Psoas muscle (tissue), 8 donors: ENCODE results near the gene GPR68. TPM values are rescaled to one million over a fixed set of nuclear protein-coding genes. Genes with fewer than 3 reads are reported as not detected.

Experiments
- ATAC-seq, 4 donors: fragments of 200-7000 bp; cut with Tn5 transposase; one replicate each; pipeline ENCODE4 v1.9.1; 2020; ENCODE audit warnings: moderate library complexity in 3 of 4, mild to moderate bottlenecking in 2 of 4
- DNase-seq, 2 donors: peaks; one replicate each; pipeline ENCODE4 v3.0.0-alpha.2; 2020
- H3K27ac ChIP-seq: fragments of 200-600 bp; one replicate; pipeline ENCODE4 v1.8.0; 2022
- H3K27me3 ChIP-seq, 3 donors: fragments of 200-600 bp in 1 of 3; one replicate each; pipeline versions ENCODE4 v1.6.1 to v1.8.0; 2013 to 2022; ENCODE audit warnings: low read length in 2 of 3, mild to moderate bottlenecking in 2 of 3, moderate library complexity in 1 of 3; ENCODE audit not compliant: insufficient read depth in 3 of 3
- H3K36me3 ChIP-seq, 2 donors: fragments of 200-600 bp in 1 of 2; one replicate each; pipeline versions ENCODE4 v1.6.1 to v1.8.0; 2013 to 2022; ENCODE audit warnings: low read depth in 1 of 2, mild to moderate bottlenecking in 1 of 2, moderate library complexity in 1 of 2; ENCODE audit not compliant: insufficient read depth in 1 of 2
- H3K4me1 ChIP-seq: fragments of 200-600 bp; one replicate; pipeline ENCODE4 v1.8.0; 2022
- H3K4me3 ChIP-seq: fragments of 200-600 bp; one replicate; pipeline ENCODE4 v1.8.0; 2022; ENCODE audit warnings: mild to moderate bottlenecking
- H3K9me3 ChIP-seq: fragments of 200-600 bp; one replicate; pipeline ENCODE4 v1.8.0; 2022
- CTCF ChIP-seq: fragments of 200-600 bp; IDR thresholded peaks from one replicate; pipeline ENCODE4 v1.8.0; 2022; ENCODE audit warnings: antibody characterized with exemption
- WGBS, 3 donors: extraction: QIAGEN DNeasy Blood & Tissue Kit; methylation state at CpG; one replicate each; pipeline versions ENCODE4 v1.1.6 to v1.1.7; 2013; 5-methylcytosine and 5-hydroxymethylcytosine counted together
- intact Hi-C, 2 donors: fragments of 100-400 bp; cut with DNase I; formaldehyde crosslinking; loops; one replicate each; pipeline versions ENCODE4 v1.11.0 to v1.14.2; 2022
- polyA plus RNA-seq, 3 donors: library from polyadenylated mRNA; stranded (reverse); fragments of 200-250 nt; gene quantifications; one replicate each; pipeline ENCODE4 v1.2.3, GENCODE V29; 2013
- total RNA-seq, 4 donors: library from RNA; stranded (reverse); fragmentation: NEBNext Ultra II Directional in 2 of 4; extraction: Animal tissue kit (Norgen Biotek cat#: 25700) in 2 of 4; gene quantifications; one replicate each; pipeline versions ENCODE4 v1.2.1 to v1.2.4, GENCODE V29; 2021 to 2023
- donor health status: healthy with polysubstance abuse.
- donor health status: DM: no; HTN: no; CAD: no; lungs with moderate emphysema.
- donor health status: Bipolar disorder and iron deficiency.
- donor health status: healthy.
- donor health status: DM: yes; HTN: yes; CAD: no.
- donor health status: DM: no; HTN: no; CAD: no.
- donor health status: DM: no; HTN: no; CAD: no.
- donor health status: DM: yes; HTN: yes; CAD: no.

Gene GPR68
- total and polyA plus RNA-seq, 7 donors, result 0.03 to 0.27 (median 0.16) TPM; not detected in 1

GRCh38 chr14:91225025-91225424 lies 19.5 kb downstream of the GPR68 start:
- intact Hi-C loops, result no loop called here

DNA sequence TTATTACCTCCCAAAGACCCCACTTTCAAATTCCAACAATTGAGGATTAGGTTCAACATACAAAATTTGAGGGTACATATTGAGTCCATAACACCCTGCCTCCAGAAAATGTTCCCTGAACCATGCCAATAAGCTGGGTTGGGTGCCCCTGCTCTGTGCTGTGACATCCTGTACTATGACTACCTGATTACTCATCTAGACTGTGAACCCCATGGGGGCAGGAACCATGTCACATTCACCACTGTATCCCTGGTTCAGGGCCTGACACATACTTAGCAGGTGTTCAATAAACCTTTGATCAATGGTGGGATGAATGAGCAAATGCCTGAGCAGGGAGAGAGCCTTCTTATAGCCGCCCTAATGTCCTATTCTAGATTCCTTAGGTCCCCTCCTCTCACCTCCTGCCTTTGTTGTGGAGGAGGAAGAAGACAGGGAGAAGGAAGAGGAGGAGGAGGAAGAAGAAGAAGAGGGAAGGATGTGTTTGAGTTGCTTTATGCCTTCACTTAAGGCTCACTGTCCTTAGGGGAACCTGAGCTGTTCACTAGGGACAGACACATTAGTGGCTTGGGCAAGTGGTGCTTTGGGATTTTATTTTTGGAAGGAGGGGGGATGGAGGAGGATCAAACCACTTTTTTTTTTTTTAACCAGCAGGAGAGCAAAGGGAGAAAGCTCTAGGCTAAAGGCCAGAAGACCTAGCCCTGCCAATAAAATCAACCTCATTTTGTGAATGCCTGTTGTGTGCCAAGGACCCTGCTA lies 21.3 kb downstream of the GPR68 start:
- DNase-seq (no peak), ATAC-seq (peak in 3 of 4 donors; percentile 31 to 42 (median 38))
- no peaks in the 10 kb centered on the region for H3K9me3 ChIP-seq
- peaks cover 8 to 80% of the 10 kb centered on the region in 2 donors for H3K36me3 ChIP-seq
- intact Hi-C loops, result no loop called here
- WGBS, 3 donors, result 80 to 100% (median 93%) methylated on average over 1 of the region's 1 CpG
- no peak overlapping the region for H3K4me3 ChIP-seq
- no peak for TF ChIP-seq CTCF
- no peaks in the 10 kb centered on the region for H3K27me3 ChIP-seq
- H3K4me1 ChIP-seq, result no peaks in the 10 kb centered on the region
- H3K27ac ChIP-seq, result no peak overlapping the region

More at GRCh38 chr14:91225025-91225424, 19.5 kb downstream of the GPR68 start:
- H3K4me1 ChIP-seq, result no peaks in the 10 kb centered on the region
- 90 to 91% (median 91%) methylated on average over 7 of the region's 7 CpGs for WGBS, 3 donors
- no peak for TF ChIP-seq CTCF
- peaks cover 9 to 80% of the 10 kb centered on the region in 2 donors for H3K36me3 ChIP-seq
- H3K27me3 ChIP-seq, result no peaks in the 10 kb centered on the region
- H3K9me3 ChIP-seq, result no peaks in the 10 kb centered on the region
- no peak overlapping the region for H3K4me3 ChIP-seq
- no peak overlapping the region for H3K27ac ChIP-seq
- ATAC-seq (no peak), DNase-seq (no peak)

DNA sequence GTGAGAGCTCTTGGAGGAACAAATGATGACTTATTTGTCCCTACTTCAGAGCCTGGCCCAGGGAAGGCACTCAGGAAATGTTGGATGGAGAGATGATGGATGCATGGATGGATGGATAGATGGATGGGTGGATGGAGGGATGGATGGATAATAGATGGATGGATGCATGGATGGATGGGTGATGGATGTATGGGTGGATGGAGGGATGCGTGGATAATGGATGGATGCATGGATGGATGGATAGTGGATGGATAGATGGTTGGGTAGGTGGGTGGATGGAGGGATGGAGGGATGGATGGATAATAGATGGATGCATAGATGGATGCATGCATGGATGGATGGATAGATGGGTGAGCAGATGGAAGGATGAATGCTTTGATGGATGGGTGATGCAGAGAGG lies 23.2 kb downstream of the GPR68 start:
- DNase-seq (no peak), ATAC-seq (no peak)
- intact Hi-C loops, result no loop called here
- no peak for TF ChIP-seq CTCF
- Histone ChIP-seq H3K4me3 (no peak overlapping the region), H3K27me3 (no peaks in the 10 kb centered on the region), H3K4me1 (no peaks in the 10 kb centered on the region), H3K36me3 (peaks cover 0 to 80% of the 10 kb centered on the region in 2 donors), H3K9me3 (no peaks in the 10 kb centered on the region), H3K27ac (no peak overlapping the region)
- 90 to 100% (median 96%) methylated on average over 1 of the region's 1 CpG for WGBS, 3 donors

- no peak for TF ChIP-seq CTCF
- DNase-seq (no peak), ATAC-seq (no peak)
- Histone ChIP-seq H3K4me3 (no peak overlapping the region), H3K9me3 (no peaks in the 10 kb centered on the region), H3K36me3 (peaks cover 0 to 80% of the 10 kb centered on the region in 2 donors), H3K4me1 (no peaks in the 10 kb centered on the region), H3K27me3 (no peaks in the 10 kb centered on the region), H3K27ac (no peak overlapping the region)
- 67 to 74% (median 70%) methylated on average over 9 of the region's 9 CpGs for WGBS, 3 donors
- intact Hi-C loops, result no loop called here
Measured at GRCh38 chr14:91220581-91221000, 23.9 kb downstream of the GPR68 start.
